ENCODE results near the gene TGM5. TPM values are rescaled to one million over a fixed set of nuclear protein-coding genes. Genes with fewer than 3 reads are reported as not detected.
A peak's percentile ranks its signal among the peaks of the same experiment; 100 is the strongest.

The TGM5 gene
- total and polyA plus RNA-seq, 8 donors = 1.5 TPM; not detected in 7

DNA sequence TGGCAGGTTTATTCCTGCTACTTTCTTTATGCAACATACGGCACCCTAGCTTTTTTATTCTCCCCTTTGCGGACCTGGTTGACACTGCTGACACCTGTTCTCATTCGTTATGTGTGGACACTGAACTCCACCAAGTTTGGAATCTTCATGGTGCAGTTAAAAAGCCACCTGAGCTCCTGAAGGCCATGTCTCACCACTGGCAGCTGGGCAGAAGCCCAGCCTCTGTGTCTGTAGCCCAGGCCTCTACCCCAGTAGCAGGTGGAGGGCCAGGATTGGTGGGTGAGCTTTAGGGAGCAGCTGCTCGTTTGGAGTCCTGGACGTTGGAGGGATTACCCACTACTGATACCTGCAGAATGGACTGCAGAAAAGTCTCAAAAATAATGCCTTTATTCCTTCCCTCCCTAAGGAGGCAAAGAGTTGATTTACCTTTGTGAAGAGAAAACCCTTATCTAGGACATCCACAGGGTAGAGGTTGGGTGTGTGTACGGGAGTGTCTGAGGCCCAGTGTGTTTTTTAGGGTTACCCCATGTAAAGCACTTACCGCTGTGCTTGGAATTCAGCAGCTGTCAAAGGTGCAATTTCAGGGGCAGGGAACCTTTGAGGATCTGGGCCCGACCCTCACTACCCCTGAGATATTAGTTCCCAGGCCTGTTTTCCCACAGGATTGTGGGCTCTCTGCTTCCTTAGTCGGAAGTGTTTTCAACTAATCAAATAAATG, 82.2 kb downstream of the TGM5 start:
- intact Hi-C loops (cut with DNase I; ENCODE audit: low total_unique reads) = no loop called here
- no peak for DNase-seq
- H3K36me3 ChIP-seq = peaks cover 10 to 31% (median 23%) of the 10 kb centered on the region in 4 donors
- peaks cover 18 to 71% (median 39%) of the 10 kb centered on the region in 4 donors for H3K4me1 ChIP-seq
- peak overlapping the region; percentile 71 to 93 (median 82) for H3K4me3 ChIP-seq
- TF ChIP-seq EP300 (IDR thresholded peaks at IDR 0.05) = no peak
- TF ChIP-seq POLR2AphosphoS5 (IDR thresholded peaks at IDR 0.05) = no peak
- no peak for TF ChIP-seq CTCF (IDR thresholded peaks at IDR 0.05)
- no peak for TF ChIP-seq POLR2A (IDR thresholded peaks at IDR 0.05)
- H3K27me3 ChIP-seq = no peaks in the 10 kb centered on the region
- H3K27ac ChIP-seq = peak overlapping the region; percentile 94 to 98 (median 97)
- WGBS, 5 donors = 58 to 69% (median 60%) methylated on average over 9 of the region's 9 CpGs
- H3K9me3 ChIP-seq = no peaks in the 10 kb centered on the region

DNA sequence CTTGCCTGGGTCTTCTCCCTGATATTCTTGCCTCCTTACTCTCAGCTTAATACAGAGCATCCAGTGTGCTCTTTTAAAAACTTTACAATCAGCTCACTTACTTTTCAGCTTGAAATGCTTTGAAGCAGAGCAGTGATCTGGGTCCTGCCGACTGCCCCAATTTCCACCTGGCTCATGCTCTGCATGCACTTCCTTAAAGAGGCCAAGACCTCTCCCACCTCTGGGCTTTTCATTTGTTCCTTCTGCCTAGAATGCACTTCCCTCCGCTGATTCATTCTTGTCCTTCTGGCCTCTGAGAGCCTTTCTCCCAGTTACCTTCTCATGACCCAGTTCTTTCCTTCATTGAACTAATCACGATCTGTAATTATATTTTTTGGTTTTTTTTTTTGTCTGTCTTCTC, 83.5 kb downstream of the TGM5 start:
- Histone ChIP-seq H3K4me1 (peaks cover 16 to 59% (median 36%) of the 10 kb centered on the region in 4 donors), H3K4me3 (no peak overlapping the region), H3K27me3 (no peaks in the 10 kb centered on the region), H3K9me3 (no peaks in the 10 kb centered on the region), H3K36me3 (peaks cover 11 to 35% (median 28%) of the 10 kb centered on the region in 4 donors), H3K27ac (peak overlapping the region in 4 of 5 donors; percentile 11 to 97 (median 94))
- 42 to 69% (median 51%) methylated on average over 3 of the region's 3 CpGs for WGBS, 5 donors
- peak in 1 of 2 donors; percentile 30 for DNase-seq
- TF ChIP-seq POLR2AphosphoS5 (IDR thresholded peaks at IDR 0.05) = no peak
- TF ChIP-seq EP300 (IDR thresholded peaks at IDR 0.05) = no peak
- intact Hi-C loops (cut with DNase I; ENCODE audit: low total_unique reads) = no loop called here

Small RNA genes lying within 50 kb of the gene (small RNA-seq; reads per million reads assigned to genes)
- gene RF00019 = 0 reads per million in 4 donors

Other genes with a start within 250 kb of the TGM5 start
- gene UBR1, start 160.9 kb downstream of the TGM5 start, total RNA-seq = 100 to 1,000 TPM in 1 of 5 donors, 10 to 100 TPM in 3, 1 to 10 TPM in 1; 6.7 to 124 (median 25.4) TPM
- gene UBR1, start 160.9 kb downstream of the TGM5 start, polyA plus RNA-seq = 1 to 10 TPM; 3.1 to 6.0 (median 3.6) TPM
- 10 to 100 TPM; 13.6 to 92.0 (median 65.3) TPM for gene TMEM62, start 133.3 kb downstream of the TGM5 start, total RNA-seq
- gene TMEM62, start 133.3 kb downstream of the TGM5 start, polyA plus RNA-seq = 10 to 100 TPM in 1 of 3 donors, 1 to 10 TPM in 2; 5.5 to 16.6 (median 7.8) TPM
- gene CCNDBP1, start 81.5 kb downstream of the TGM5 start, total RNA-seq = 10 to 100 TPM; 41.1 to 81.7 (median 46.1) TPM
- gene CCNDBP1, start 81.5 kb downstream of the TGM5 start, polyA plus RNA-seq = 100 to 1,000 TPM in 1 of 3 donors, 10 to 100 TPM in 2; 47.2 to 136 (median 58.3) TPM
- gene EPB42, start 45.9 kb downstream of the TGM5 start, total RNA-seq = 1 to 10 TPM in 1 of 5 donors, not detected in 4; 1.3 TPM
- not detected for gene EPB42, start 45.9 kb downstream of the TGM5 start, polyA plus RNA-seq
- not detected for gene TGM7, start 35.3 kb upstream of the TGM5 start, total RNA-seq
- gene TGM7, start 35.3 kb upstream of the TGM5 start, polyA plus RNA-seq = under 1 TPM in 1 of 3 donors, not detected in 2; 0.83 TPM
- gene LCMT2, start 63.6 kb upstream of the TGM5 start, total RNA-seq = 1 to 10 TPM in 3 of 5 donors, under 1 TPM in 2; under 0.01 to 6.4 (median 2.3) TPM
- gene LCMT2, start 63.6 kb upstream of the TGM5 start, polyA plus RNA-seq = 1 to 10 TPM; 2.6 to 4.8 (median 3.0) TPM
- gene ZSCAN29, start 104.1 kb upstream of the TGM5 start, total RNA-seq = 10 to 100 TPM in 4 of 5 donors, 1 to 10 TPM in 1; 8.5 to 45.5 (median 36.7) TPM
- gene ZSCAN29, start 104.1 kb upstream of the TGM5 start, polyA plus RNA-seq = 1 to 10 TPM; 4.5 to 7.8 (median 6.1) TPM
- 10 to 100 TPM in 4 of 5 donors, 1 to 10 TPM in 1; 4.1 to 50.4 (median 19.5) TPM for gene TUBGCP4, start 104.2 kb upstream of the TGM5 start, total RNA-seq
- 1 to 10 TPM; 2.6 to 4.9 (median 4.0) TPM for gene TUBGCP4, start 104.2 kb upstream of the TGM5 start, polyA plus RNA-seq
- gene TP53BP1, start 226.2 kb upstream of the TGM5 start, total RNA-seq = 10 to 100 TPM; 11.1 to 85.7 (median 26.7) TPM
- 1 to 10 TPM; 3.3 to 9.0 (median 3.8) TPM for gene TP53BP1, start 226.2 kb upstream of the TGM5 start, polyA plus RNA-seq

Measured in stomach (tissue), 9 donors.